SIG-M5 (cell line): ENCODE data around the gene POPDC3.

Experiments
- DNase-seq: peaks from one replicate; lab custom pipeline; 2025; lab: John Stamatoyannopoulos, UW

Gene POPDC3

GRCh38 chr6:105151644-105152043 lies 28.2 kb downstream of the POPDC3 start:
- DNase-seq = no peak

GRCh38 chr6:105138141-105138540 lies 41.7 kb downstream of the POPDC3 start:
- DNase-seq = no peak

- DNase-seq = no peak
These were observed 42.4 kb downstream of the POPDC3 start for GRCh38 chr6:105137388-105137787.

- DNase-seq = peak; percentile 13
These were observed 43.1 kb downstream of the POPDC3 start for GRCh38 chr6:105136431-105137350.

DNA sequence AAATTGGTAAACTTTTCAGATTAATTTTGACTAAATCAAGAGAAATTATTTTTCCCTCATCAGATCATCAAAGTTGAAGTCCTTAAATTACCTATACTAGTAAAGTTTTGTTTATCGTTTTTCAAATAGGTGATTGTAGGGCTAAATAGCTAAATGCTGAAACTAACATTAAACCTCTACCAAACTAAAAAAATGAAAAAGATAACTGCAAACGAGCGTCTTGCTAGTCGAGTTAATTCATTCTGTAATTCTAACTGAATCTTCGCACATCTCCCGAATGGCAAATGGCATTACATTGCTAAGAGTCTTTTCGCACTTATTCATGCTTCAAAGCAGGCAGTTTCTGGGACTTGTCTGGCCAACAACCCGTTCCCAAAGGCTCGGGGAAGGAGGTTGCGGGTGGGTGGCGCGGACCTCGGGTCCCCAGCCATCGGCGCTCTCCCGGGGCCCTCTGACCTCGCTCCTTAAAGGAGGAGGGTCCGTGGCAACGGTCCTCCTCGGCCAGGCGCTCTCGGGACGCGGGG lies 43.8 kb downstream of the POPDC3 start:
- DNase-seq = no peak

- no peak for DNase-seq
These were observed 44.8 kb downstream of the POPDC3 start for GRCh38 chr6:105135056-105135455.

- no peak for DNase-seq
These were observed 57.1 kb downstream of the POPDC3 start for GRCh38 chr6:105122717-105123116.

- DNase-seq = no peak
These were observed 57.8 kb downstream of the POPDC3 start for GRCh38 chr6:105121981-105122380.

DNA sequence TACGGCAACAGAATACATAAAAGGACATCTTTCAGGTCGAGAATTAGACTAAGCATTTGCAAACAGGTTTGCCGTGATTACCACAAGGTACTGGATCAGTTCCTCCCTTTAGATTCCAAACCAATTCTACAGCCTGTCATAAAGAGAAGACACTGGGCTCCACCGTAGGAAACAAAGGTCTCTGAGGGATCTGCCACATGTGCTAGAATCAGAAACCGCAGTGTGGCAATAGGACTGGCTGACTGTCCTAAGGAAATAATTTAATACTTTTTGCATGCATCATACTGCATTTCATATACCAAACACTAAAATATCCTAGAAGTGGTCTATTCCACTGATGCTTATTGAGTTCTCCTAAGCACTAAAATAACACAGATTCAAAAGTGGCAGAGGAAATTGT lies 59.2 kb downstream of the POPDC3 start:
- DNase-seq = no peak

DNA sequence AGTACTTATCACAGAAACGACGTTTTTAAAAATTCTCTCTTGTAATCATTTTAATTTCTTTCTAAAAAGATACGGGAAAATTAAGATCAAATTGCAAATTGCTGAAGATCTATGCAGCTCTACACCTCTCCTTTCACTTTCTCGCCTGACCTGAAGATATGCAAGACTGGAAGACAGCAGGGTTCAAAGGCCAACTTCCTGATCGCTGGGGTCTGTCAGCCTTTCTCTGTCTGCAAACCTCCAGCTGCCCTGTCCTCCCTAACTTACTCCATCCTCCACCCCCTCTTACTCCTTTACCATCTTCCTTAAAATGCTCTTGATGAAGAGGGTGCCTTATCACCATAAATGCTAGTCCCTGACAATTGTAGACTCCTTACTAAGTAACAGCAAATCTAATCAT lies 63.7 kb downstream of the POPDC3 start:
- no peak for DNase-seq

- DNase-seq = no peak
These were observed 66.4 kb downstream of the POPDC3 start for GRCh38 chr6:105113422-105113821.

DNA sequence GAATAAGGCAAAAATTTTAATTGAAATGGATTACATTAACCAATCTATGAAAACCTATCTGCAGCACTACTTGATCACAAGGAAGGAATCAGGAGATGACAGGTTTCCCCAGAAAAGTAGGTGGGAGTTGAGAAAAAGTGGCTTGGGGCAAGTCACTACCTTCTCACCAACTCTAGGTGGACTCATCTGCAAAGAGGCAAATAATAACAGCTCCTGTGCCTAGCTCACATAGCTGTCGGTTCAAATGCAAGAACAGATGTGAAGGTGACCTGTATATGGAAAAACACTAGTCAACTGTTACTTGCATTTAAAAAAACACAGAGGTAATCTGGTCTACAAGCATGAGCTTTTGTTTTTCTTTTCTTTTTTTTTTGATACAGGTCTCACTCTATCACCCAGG lies 67.2 kb downstream of the POPDC3 start:
- DNase-seq = no peak

DNA sequence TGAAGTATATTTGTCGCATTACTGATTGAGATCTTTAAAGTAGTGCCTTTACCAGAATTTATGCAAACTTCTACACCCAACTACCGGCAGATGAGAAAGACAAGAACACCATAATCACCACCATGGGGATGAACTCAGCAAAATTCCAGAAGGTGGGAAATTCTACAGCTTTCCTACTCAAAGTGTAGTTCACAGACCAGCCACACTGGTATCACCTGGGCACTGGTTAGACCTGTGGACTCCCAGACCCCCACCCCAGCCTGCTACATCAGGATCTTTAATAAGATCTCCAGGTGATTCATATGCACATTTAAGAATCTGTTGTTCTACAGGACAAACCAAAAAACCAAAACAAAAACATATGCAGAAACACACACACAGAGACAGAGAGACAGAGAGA lies 67.9 kb downstream of the POPDC3 start:
- DNase-seq = no peak

GRCh38 chr6:105111105-105111504 lies 68.7 kb downstream of the POPDC3 start:
- DNase-seq = no peak

- no peak for DNase-seq
These were observed 69.6 kb downstream of the POPDC3 start for GRCh38 chr6:105109955-105110895.

DNA sequence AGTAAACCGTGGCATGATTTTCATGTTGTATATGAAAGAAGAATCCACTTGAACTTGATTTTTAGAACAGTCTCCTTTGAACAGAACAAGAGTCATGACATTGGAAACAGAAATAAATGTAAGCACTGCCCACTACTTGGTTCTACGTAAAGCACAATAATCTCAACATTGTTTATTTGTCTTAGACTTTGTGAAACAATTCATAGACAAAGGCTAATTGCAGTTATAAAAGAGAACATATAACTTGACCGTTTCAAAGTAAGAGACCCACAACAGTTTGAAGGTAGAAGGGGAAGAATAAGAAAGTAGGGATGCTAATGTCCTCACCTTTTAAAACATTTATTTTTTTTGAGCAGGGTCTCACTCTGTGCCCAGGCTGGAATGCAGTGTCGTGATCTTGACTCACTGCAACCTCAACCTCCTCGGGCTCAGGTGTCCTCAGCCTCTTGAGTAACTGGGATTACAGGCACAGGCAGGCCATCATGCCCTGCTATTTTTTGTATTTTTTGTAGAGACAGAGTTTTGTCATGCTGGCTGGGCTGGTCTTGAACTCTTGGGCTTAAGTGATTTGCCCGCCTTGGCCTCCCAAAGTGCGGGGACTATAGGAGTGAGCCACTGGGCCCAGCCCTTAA lies 71.1 kb downstream of the POPDC3 start:
- DNase-seq = no peak
